Measurements from ENCODE around the gene KCNAB1. TPM values are rescaled to one million over a fixed set of nuclear protein-coding genes. Genes with fewer than 3 reads are reported as not detected.
"Not testable (repeated sequence)": the region's sequence is repeated elsewhere in the genome, so short reads cannot be mapped to it uniquely, and the experiment has no call there.

Gene KCNAB1
- total RNA-seq, 4 donors from 2014 or later: 4.2 to 11.4 (median 7.8) TPM

DNA sequence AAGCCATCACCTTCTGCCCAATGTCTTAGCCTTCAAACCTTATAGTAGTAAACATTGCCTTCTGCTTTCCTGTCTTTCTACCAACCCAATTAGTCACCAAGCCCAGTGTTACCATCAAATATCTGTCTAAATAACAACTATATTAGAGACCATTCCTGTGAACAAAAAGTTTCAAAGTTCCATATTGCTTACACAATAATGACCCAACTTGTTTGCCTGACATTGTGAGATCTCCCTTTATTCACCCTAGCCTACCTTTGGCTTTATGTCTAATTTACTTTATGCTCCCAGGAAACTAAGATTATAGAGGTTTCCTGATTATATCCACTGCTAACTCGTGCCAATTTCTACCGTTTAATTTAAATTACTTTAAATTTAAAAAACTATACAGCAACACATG is 26.0 kb upstream of the KCNAB1 start:
- no peaks in the 10 kb centered on the region for H3K27me3 ChIP-seq
- no peak overlapping the region for H3K4me3 ChIP-seq
- TF ChIP-seq POLR2A (IDR thresholded peaks at IDR 0.05) (no peak), EP300 (IDR thresholded peaks at IDR 0.05) (no peak)
- TF ChIP-seq, protein P1, sequence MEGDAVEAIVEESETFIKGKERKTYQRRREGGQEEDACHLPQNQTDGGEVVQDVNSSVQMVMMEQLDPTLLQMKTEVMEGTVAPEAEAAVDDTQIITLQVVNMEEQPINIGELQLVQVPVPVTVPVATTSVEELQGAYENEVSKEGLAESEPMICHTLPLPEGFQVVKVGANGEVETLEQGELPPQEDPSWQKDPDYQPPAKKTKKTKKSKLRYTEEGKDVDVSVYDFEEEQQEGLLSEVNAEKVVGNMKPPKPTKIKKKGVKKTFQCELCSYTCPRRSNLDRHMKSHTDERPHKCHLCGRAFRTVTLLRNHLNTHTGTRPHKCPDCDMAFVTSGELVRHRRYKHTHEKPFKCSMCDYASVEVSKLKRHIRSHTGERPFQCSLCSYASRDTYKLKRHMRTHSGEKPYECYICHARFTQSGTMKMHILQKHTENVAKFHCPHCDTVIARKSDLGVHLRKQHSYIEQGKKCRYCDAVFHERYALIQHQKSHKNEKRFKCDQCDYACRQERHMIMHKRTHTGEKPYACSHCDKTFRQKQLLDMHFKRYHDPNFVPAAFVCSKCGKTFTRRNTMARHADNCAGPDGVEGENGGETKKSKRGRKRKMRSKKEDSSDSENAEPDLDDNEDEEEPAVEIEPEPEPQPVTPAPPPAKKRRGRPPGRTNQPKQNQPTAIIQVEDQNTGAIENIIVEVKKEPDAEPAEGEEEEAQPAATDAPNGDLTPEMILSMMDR (IDR thresholded peaks at IDR 0.05): no peak
- DNase-seq (ENCODE audit: low spot score in 2 of 2): no peak
- H3K27ac ChIP-seq: no peak overlapping the region
- WGBS, 2 donors: 84 to 93% methylated on average over 2 of the region's 2 CpGs
- H3K4me1 ChIP-seq: no peaks in the 10 kb centered on the region
- H3K36me3 ChIP-seq: no peaks in the 10 kb centered on the region
- no peaks in the 10 kb centered on the region for H3K9me3 ChIP-seq

GRCh38 chr3:156095652-156096051 is 24.7 kb upstream of the KCNAB1 start:
- 97 to 99% methylated on average over 4 of the region's 4 CpGs for WGBS, 2 donors
- not testable (repeated sequence) for H3K27ac ChIP-seq; H3K36me3 ChIP-seq; DNase-seq (ENCODE audit: low spot score in 2 of 2); H3K27me3 ChIP-seq; H3K4me3 ChIP-seq; H3K9me3 ChIP-seq; H3K4me1 ChIP-seq

GRCh38 chr3:156098437-156099035 is 21.8 kb upstream of the KCNAB1 start:
- no peaks in the 10 kb centered on the region for H3K36me3 ChIP-seq
- WGBS, 2 donors: 91 to 95% methylated on average over 4 of the region's 4 CpGs
- TF ChIP-seq EP300 (IDR thresholded peaks at IDR 0.05): no peak
- TF ChIP-seq, protein P1 (IDR thresholded peaks at IDR 0.05): no peak
- TF ChIP-seq POLR2A (IDR thresholded peaks at IDR 0.05): no peak
- H3K4me3 ChIP-seq: no peak overlapping the region
- no peaks in the 10 kb centered on the region for H3K27me3 ChIP-seq
- H3K9me3 ChIP-seq: no peaks in the 10 kb centered on the region
- no peak for DNase-seq (ENCODE audit: low spot score in 2 of 2)
- H3K4me1 ChIP-seq: peaks cover 0 to 10% (median 0%) of the 10 kb centered on the region in 4 donors
- no peak overlapping the region for H3K27ac ChIP-seq

- not testable (repeated sequence) for H3K9me3 ChIP-seq; H3K27me3 ChIP-seq; H3K27ac ChIP-seq; H3K36me3 ChIP-seq; DNase-seq (ENCODE audit: low spot score in 2 of 2); H3K4me3 ChIP-seq
- H3K4me1 ChIP-seq: peaks cover 0 to 10% (median 0%) of the 10 kb centered on the region in 4 donors
- 91 to 96% methylated on average over 12 to 27 of the region's 27 CpGs for WGBS, 2 donors
Measured at GRCh38 chr3:156099348-156099747, 21.0 kb upstream of the KCNAB1 start.

GRCh38 chr3:156099984-156100383 is 20.4 kb upstream of the KCNAB1 start:
- H3K27me3 ChIP-seq; H3K4me3 ChIP-seq; H3K9me3 ChIP-seq; DNase-seq (ENCODE audit: low spot score in 2 of 2); H3K36me3 ChIP-seq; H3K27ac ChIP-seq: not testable (repeated sequence)
- WGBS, 2 donors: 93 to 95% methylated on average over 9 of the region's 9 CpGs
- H3K4me1 ChIP-seq: peaks cover 0 to 10% (median 0%) of the 10 kb centered on the region in 4 donors

DNA sequence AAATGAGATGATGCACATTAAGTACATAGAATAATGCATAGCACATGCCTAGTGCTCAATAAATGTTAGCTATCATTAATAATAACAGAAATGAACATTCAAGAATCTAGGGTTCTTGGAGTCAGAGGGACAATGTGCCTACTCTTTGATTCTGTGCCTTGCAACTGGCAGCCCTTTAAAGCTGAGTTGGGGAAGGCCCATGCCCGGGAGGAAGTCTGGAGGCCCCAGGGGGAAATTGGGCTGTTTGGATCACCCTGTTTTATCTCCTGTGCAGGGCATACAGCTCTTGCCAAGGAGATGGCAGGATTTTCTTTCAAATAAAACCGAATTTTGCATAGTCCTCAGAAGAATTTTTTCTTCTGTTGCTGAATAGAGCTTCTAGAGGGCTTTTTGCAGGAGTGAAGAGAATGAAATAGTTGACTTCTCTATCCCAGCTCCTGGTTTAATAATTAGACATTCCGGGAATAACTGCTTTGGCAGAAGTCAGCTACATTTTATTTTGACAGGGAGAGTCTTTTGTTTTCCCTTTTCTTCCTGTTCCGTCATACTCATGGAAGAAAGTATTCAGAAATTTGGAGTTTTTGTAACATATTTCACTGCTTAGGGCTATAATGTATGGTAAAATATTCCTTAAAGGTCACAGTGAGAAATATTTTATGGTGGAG is 18.0 kb upstream of the KCNAB1 start:
- Histone ChIP-seq H3K27ac (no peak overlapping the region), H3K27me3 (no peaks in the 10 kb centered on the region), H3K36me3 (no peaks in the 10 kb centered on the region), H3K4me1 (peaks cover 0 to 10% (median 0%) of the 10 kb centered on the region in 4 donors), H3K9me3 (no peaks in the 10 kb centered on the region), H3K4me3 (no peak overlapping the region)
- TF ChIP-seq, protein P1 (IDR thresholded peaks at IDR 0.05): no peak
- TF ChIP-seq POLR2A (IDR thresholded peaks at IDR 0.05) (no peak), EP300 (IDR thresholded peaks at IDR 0.05) (no peak)
- 13 to 27% methylated on average over 4 of the region's 4 CpGs for WGBS, 2 donors
- DNase-seq (ENCODE audit: low spot score in 2 of 2): no peak

Measured in tibial nerve (tissue), 4 donors.